Airway epithelial cell (primary cell): Measurements from ENCODE around the gene SLAMF8. TPM values are rescaled to one million over a fixed set of nuclear protein-coding genes. Genes with fewer than 3 reads are reported as not detected.

Experiments
- total RNA-seq: library from RNA; depleted of rRNA; stranded (reverse); fragments of >200 nt; gene quantifications from 2 replicates; pipeline ENCODE4 v1.2.3, GENCODE V29; 2015

Gene SLAMF8
- not detected in 2 replicates for total RNA-seq

GRCh38 chr1:159826441-159827101 is at the start of gene SLAMF8:
Gene SLAMF8, plus strand, starts transcription at chr1:159826873. Its CDS starts 26 bp downstream, at chr1:159826899.

GRCh38 chr1:159780583-159781582 is 45.8 kb upstream of the SLAMF8 start, which contains the start of gene DUSP23:
Gene DUSP23, plus strand, starts transcription at chr1:159780962. Its CDS starts 139 bp downstream, at chr1:159781101.

GRCh38 chr1:159802111-159802510 is 24.6 kb upstream of the SLAMF8 start, which contains the start of gene FCRL6:
Gene FCRL6, plus strand, starts transcription at chr1:159802360. Its CDS starts 65 bp downstream, at chr1:159802425.

GRCh38 chr1:159862557-159862956 is 35.9 kb downstream of the SLAMF8 start, which contains the start of gene VSIG8:
Gene VSIG8, minus strand, starts transcription at chr1:159862657. Its CDS starts 136 bp downstream, at chr1:159862521.

Other genes with a start within 250 kb of the SLAMF8 start
- not detected in 2 replicates for gene APCS, start 239.0 kb upstream of the SLAMF8 start, total RNA-seq
- gene CRP, start 112.3 kb upstream of the SLAMF8 start, total RNA-seq = not detected in 2 replicates
- 42.0 and 75.6 TPM in 2 replicates for gene DUSP23, start 45.9 kb upstream of the SLAMF8 start, total RNA-seq
- not detected in 2 replicates for gene FCRL6, start 24.5 kb upstream of the SLAMF8 start, total RNA-seq
- 0.05 and 0.21 TPM in 2 replicates for gene VSIG8, start 35.8 kb downstream of the SLAMF8 start, total RNA-seq
- gene CFAP45, start 73.3 kb downstream of the SLAMF8 start, total RNA-seq = 0.09 and 0.49 TPM in 2 replicates
- gene TAGLN2, start 98.6 kb downstream of the SLAMF8 start, total RNA-seq = 816 and 871 TPM in 2 replicates
- 42.0 and 44.1 TPM in 2 replicates for gene IGSF9, start 118.7 kb downstream of the SLAMF8 start, total RNA-seq
- gene SLAMF9, start 127.4 kb downstream of the SLAMF8 start, total RNA-seq = 32.0 and 35.2 TPM in 2 replicates
- gene PIGM, start 205.1 kb downstream of the SLAMF8 start, total RNA-seq = 2.2 and 2.3 TPM in 2 replicates
- not detected in 2 replicates for gene KCNJ10, start 243.3 kb downstream of the SLAMF8 start, total RNA-seq